ENCODE results near the gene SCGB3A1.

GRCh38 chr5:180601591-180602480, 10.5 kb upstream of the SCGB3A1 start:
- TF ChIP-seq CTCF (IDR thresholded peaks at IDR 0.05): no peak
- no peak for TF ChIP-seq POLR2AphosphoS5 (IDR thresholded peaks at IDR 0.05)
- TF ChIP-seq POLR2A (IDR thresholded peaks at IDR 0.05): no peak

Measured in prostate gland (tissue), 2 donors.